ENCODE data around the gene MUC7.

Gene MUC7

DNA sequence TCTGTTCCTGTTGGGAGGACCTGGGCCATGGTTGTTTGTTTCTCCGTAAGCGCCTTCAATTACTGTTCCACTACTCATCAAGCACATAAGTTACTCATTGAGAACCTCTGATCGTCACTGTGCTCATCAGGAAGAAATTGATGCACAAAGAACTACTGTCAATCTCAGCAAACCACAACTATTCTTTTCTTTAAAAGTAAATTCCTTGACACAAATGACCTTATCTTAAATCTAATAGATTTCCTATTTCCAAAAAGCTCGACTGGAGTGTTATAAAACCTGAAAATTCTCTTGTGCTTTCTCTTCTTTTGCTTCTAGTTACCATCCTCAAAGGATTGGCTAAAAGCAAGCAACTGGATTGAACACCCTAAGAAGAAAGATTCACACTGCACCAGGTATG, at the start of gene MUC7:
TSS of gene MUC7 (plus strand) at position 301 of the 400 bp plus-strand sequence. CDS start 1,825 bp downstream, outside the sequence.
- WGBS (ENCODE audit: insufficient coverage, insufficient read length): no CpG with 5 or more reads among the region's 4 CpGs
- no peaks in the 10 kb centered on the region for H3K36me3 ChIP-seq (ENCODE audit: control insufficient read depth, insufficient read depth, low read length)
- H3K27me3 ChIP-seq (ENCODE audit: control insufficient read depth, insufficient read depth, low read length): no peaks in the 10 kb centered on the region
- no peak within 1 kb of the TSS for H3K4me3 ChIP-seq (ENCODE audit: low read length)
- no peak within 1 kb of the TSS for H3K27ac ChIP-seq (ENCODE audit: low read length)
- DNase-seq (ENCODE audit: low read depth, low spot score): no peak
- no peaks in the 10 kb centered on the region for H3K4me1 ChIP-seq (ENCODE audit: control insufficient read depth, insufficient read depth, low read length)
- H3K9me3 ChIP-seq (ENCODE audit: control insufficient read depth, insufficient read depth, low read length): no peaks in the 10 kb centered on the region

GRCh38 chr4:70425306-70425705, 46.7 kb upstream of the MUC7 start:
- H3K36me3 ChIP-seq (ENCODE audit: control insufficient read depth, insufficient read depth, low read length): no peaks in the 10 kb centered on the region
- no CpG with 5 or more reads among the region's 1 CpG for WGBS (ENCODE audit: insufficient coverage, insufficient read length)

DNA sequence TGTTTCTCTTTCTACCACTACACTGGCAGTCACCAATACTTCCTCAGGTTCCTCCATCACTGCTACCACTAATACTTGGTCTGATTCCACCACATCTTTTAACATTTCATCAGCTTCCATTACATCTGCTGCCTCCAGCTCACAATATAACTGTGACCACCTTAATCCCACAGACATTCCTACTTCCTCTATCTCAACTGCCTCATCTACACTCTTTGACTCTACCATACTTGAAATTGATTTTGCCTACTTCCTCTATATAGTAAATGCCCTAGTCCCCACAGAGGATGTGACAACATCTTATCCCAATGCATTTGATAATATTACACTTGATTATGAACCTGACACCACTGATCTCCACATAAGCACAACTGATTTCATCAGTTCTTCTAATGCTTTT, 45.2 kb upstream of the MUC7 start:
- Histone ChIP-seq H3K4me3 (ENCODE audit: low read length) (no peak overlapping the region), H3K27me3 (ENCODE audit: control insufficient read depth, insufficient read depth, low read length) (no peaks in the 10 kb centered on the region), H3K36me3 (ENCODE audit: control insufficient read depth, insufficient read depth, low read length) (no peaks in the 10 kb centered on the region), H3K9me3 (ENCODE audit: control insufficient read depth, insufficient read depth, low read length) (no peaks in the 10 kb centered on the region; the same call in 1 of the 2 replicates), H3K4me1 (ENCODE audit: control insufficient read depth, insufficient read depth, low read length) (no peaks in the 10 kb centered on the region), H3K27ac (ENCODE audit: low read length) (no peak overlapping the region)
- no peak for DNase-seq (ENCODE audit: low read depth, low spot score)

More at GRCh38 chr4:70425306-70425705, 46.7 kb upstream of the MUC7 start:
- H3K4me1 ChIP-seq (ENCODE audit: control insufficient read depth, insufficient read depth, low read length): no peaks in the 10 kb centered on the region
- H3K27ac ChIP-seq (ENCODE audit: low read length): no peak overlapping the region
- H3K4me3 ChIP-seq (ENCODE audit: low read length): no peak overlapping the region
- H3K9me3 ChIP-seq (ENCODE audit: control insufficient read depth, insufficient read depth, low read length): no peaks in the 10 kb centered on the region; the same call in 1 of the 2 replicates
- no peaks in the 10 kb centered on the region for H3K27me3 ChIP-seq (ENCODE audit: control insufficient read depth, insufficient read depth, low read length)
- DNase-seq (ENCODE audit: low read depth, low spot score): no peak

GRCh38 chr4:70437197-70437596, 34.8 kb upstream of the MUC7 start:
- no peaks in the 10 kb centered on the region for H3K36me3 ChIP-seq (ENCODE audit: control insufficient read depth, insufficient read depth, low read length)
- WGBS (ENCODE audit: insufficient coverage, insufficient read length): no CpG with 5 or more reads among the region's 7 CpGs
- H3K4me1 ChIP-seq (ENCODE audit: control insufficient read depth, insufficient read depth, low read length): no peaks in the 10 kb centered on the region; the same call in 1 of the 2 replicates
- no peak overlapping the region for H3K27ac ChIP-seq (ENCODE audit: low read length)
- no peaks in the 10 kb centered on the region for H3K9me3 ChIP-seq (ENCODE audit: control insufficient read depth, insufficient read depth, low read length)
- no peak overlapping the region for H3K4me3 ChIP-seq (ENCODE audit: low read length)
- no peak for DNase-seq (ENCODE audit: low read depth, low spot score)
- H3K27me3 ChIP-seq (ENCODE audit: control insufficient read depth, insufficient read depth, low read length): no peaks in the 10 kb centered on the region

GRCh38 chr4:70442474-70442873, 29.5 kb upstream of the MUC7 start:
- H3K27me3 ChIP-seq (ENCODE audit: control insufficient read depth, insufficient read depth, low read length): no peaks in the 10 kb centered on the region
- H3K4me3 ChIP-seq (ENCODE audit: low read length): no peak overlapping the region
- no peaks in the 10 kb centered on the region for H3K9me3 ChIP-seq (ENCODE audit: control insufficient read depth, insufficient read depth, low read length)
- H3K4me1 ChIP-seq (ENCODE audit: control insufficient read depth, insufficient read depth, low read length): no peaks in the 10 kb centered on the region; the same call in 1 of the 2 replicates
- H3K27ac ChIP-seq (ENCODE audit: low read length): no peak overlapping the region
- no peaks in the 10 kb centered on the region for H3K36me3 ChIP-seq (ENCODE audit: control insufficient read depth, insufficient read depth, low read length)
- no peak for DNase-seq (ENCODE audit: low read depth, low spot score)

DNA sequence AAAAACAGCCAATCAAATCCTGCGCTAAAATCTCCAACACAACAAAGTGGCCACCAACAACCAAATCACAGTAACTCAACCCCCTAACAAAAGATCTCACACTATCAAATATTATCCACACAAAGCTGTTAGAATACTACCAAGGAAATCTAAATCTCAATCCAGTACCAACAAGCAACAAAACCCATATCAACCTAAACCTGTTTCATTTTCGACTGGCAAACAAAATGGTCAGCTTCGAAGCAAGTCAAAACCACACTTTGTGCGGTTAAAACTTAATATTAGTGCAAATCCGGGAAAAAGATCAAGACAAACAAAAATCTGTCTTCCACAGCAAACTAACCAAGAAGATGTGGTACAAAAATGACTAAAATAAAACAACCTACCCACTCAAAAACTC, 28.7 kb upstream of the MUC7 start:
- H3K27me3 ChIP-seq (ENCODE audit: control insufficient read depth, insufficient read depth, low read length): no peaks in the 10 kb centered on the region
- DNase-seq (ENCODE audit: low read depth, low spot score): no peak
- WGBS (ENCODE audit: insufficient coverage, insufficient read length): no CpG with 5 or more reads among the region's 5 CpGs
- H3K4me3 ChIP-seq (ENCODE audit: low read length): no peak overlapping the region
- H3K9me3 ChIP-seq (ENCODE audit: control insufficient read depth, insufficient read depth, low read length): no peaks in the 10 kb centered on the region
- no peaks in the 10 kb centered on the region for H3K36me3 ChIP-seq (ENCODE audit: control insufficient read depth, insufficient read depth, low read length)
- no peaks in the 10 kb centered on the region for H3K4me1 ChIP-seq (ENCODE audit: control insufficient read depth, insufficient read depth, low read length)
- no peak overlapping the region for H3K27ac ChIP-seq (ENCODE audit: low read length)

- no peak overlapping the region for H3K27ac ChIP-seq (ENCODE audit: low read length)
- WGBS (ENCODE audit: insufficient coverage, insufficient read length): no CpG with 5 or more reads among the region's 3 CpGs
- H3K36me3 ChIP-seq (ENCODE audit: control insufficient read depth, insufficient read depth, low read length): no peaks in the 10 kb centered on the region
- no peak overlapping the region for H3K4me3 ChIP-seq (ENCODE audit: low read length)
- no peak for DNase-seq (ENCODE audit: low read depth, low spot score)
- H3K9me3 ChIP-seq (ENCODE audit: control insufficient read depth, insufficient read depth, low read length): no peaks in the 10 kb centered on the region
- no peaks in the 10 kb centered on the region for H3K27me3 ChIP-seq (ENCODE audit: control insufficient read depth, insufficient read depth, low read length)
- H3K4me1 ChIP-seq (ENCODE audit: control insufficient read depth, insufficient read depth, low read length): no peaks in the 10 kb centered on the region
These were observed 22.8 kb upstream of the MUC7 start for GRCh38 chr4:70449220-70449619.

- Histone ChIP-seq H3K27ac (ENCODE audit: low read length) (no peak overlapping the region), H3K4me1 (ENCODE audit: control insufficient read depth, insufficient read depth, low read length) (no peaks in the 10 kb centered on the region), H3K4me3 (ENCODE audit: low read length) (no peak overlapping the region), H3K9me3 (ENCODE audit: control insufficient read depth, insufficient read depth, low read length) (no peaks in the 10 kb centered on the region), H3K36me3 (ENCODE audit: control insufficient read depth, insufficient read depth, low read length) (no peaks in the 10 kb centered on the region), H3K27me3 (ENCODE audit: control insufficient read depth, insufficient read depth, low read length) (no peaks in the 10 kb centered on the region)
- DNase-seq (ENCODE audit: low read depth, low spot score): no peak
- WGBS (ENCODE audit: insufficient coverage, insufficient read length): no CpG with 5 or more reads among the region's 1 CpG
These were observed 19.1 kb upstream of the MUC7 start for GRCh38 chr4:70452946-70453345.

- H3K9me3 ChIP-seq (ENCODE audit: control insufficient read depth, insufficient read depth, low read length): no peaks in the 10 kb centered on the region
- no peak overlapping the region for H3K27ac ChIP-seq (ENCODE audit: low read length)
- no peak for DNase-seq (ENCODE audit: low read depth, low spot score)
- no peaks in the 10 kb centered on the region for H3K27me3 ChIP-seq (ENCODE audit: control insufficient read depth, insufficient read depth, low read length)
- H3K4me1 ChIP-seq (ENCODE audit: control insufficient read depth, insufficient read depth, low read length): no peaks in the 10 kb centered on the region
- no peak overlapping the region for H3K4me3 ChIP-seq (ENCODE audit: low read length)
- H3K36me3 ChIP-seq (ENCODE audit: control insufficient read depth, insufficient read depth, low read length): no peaks in the 10 kb centered on the region
- WGBS (ENCODE audit: insufficient coverage, insufficient read length): no CpG with 5 or more reads among the region's 2 CpGs
These were observed 8.7 kb upstream of the MUC7 start for GRCh38 chr4:70463335-70463734.

GRCh38 chr4:70473679-70474078, 1.7 kb downstream of the MUC7 start:
- no peak overlapping the region for H3K27ac ChIP-seq (ENCODE audit: low read length)

GRCh38 chr4:70488748-70489147, 16.8 kb downstream of the MUC7 start:
- H3K27ac ChIP-seq (ENCODE audit: low read length): no peak overlapping the region
- no peaks in the 10 kb centered on the region for H3K9me3 ChIP-seq (ENCODE audit: control insufficient read depth, insufficient read depth, low read length)
- no peaks in the 10 kb centered on the region for H3K36me3 ChIP-seq (ENCODE audit: control insufficient read depth, insufficient read depth, low read length)
- H3K27me3 ChIP-seq (ENCODE audit: control insufficient read depth, insufficient read depth, low read length): no peaks in the 10 kb centered on the region
- no CpG with 5 or more reads among the region's 3 CpGs for WGBS (ENCODE audit: insufficient coverage, insufficient read length)
- DNase-seq (ENCODE audit: low read depth, low spot score): no peak
- H3K4me1 ChIP-seq (ENCODE audit: control insufficient read depth, insufficient read depth, low read length): no peaks in the 10 kb centered on the region
- no peak overlapping the region for H3K4me3 ChIP-seq (ENCODE audit: low read length)

More at GRCh38 chr4:70473679-70474078, 1.7 kb downstream of the MUC7 start:
- no peak for DNase-seq (ENCODE audit: low read depth, low spot score)
- H3K27me3 ChIP-seq (ENCODE audit: control insufficient read depth, insufficient read depth, low read length): no peaks in the 10 kb centered on the region
- no peaks in the 10 kb centered on the region for H3K4me1 ChIP-seq (ENCODE audit: control insufficient read depth, insufficient read depth, low read length)
- 100% methylated on average over 2 of the region's 4 CpGs for WGBS (ENCODE audit: insufficient coverage, insufficient read length)
- H3K9me3 ChIP-seq (ENCODE audit: control insufficient read depth, insufficient read depth, low read length): no peaks in the 10 kb centered on the region
- no peaks in the 10 kb centered on the region for H3K36me3 ChIP-seq (ENCODE audit: control insufficient read depth, insufficient read depth, low read length)
- H3K4me3 ChIP-seq (ENCODE audit: low read length): no peak overlapping the region

Measured in iPS DF 6.9 (cell line).